Activated CD4-positive, CD25-positive, alpha-beta regulatory T cell treated with anti-CD3 and anti-CD28 coated beads, Interleukin-2, amount 50 U/mL, for 16 hours (primary cell): ENCODE results near the gene RNASEH2A.
A peak's percentile ranks its signal among the peaks of the same experiment; 100 is the strongest.
"Not testable (repeated sequence)": the region's sequence is repeated elsewhere in the genome, so short reads cannot be mapped to it uniquely, and the experiment has no call there.

Experiments
- DNase-seq: peaks from one replicate; pipeline ENCODE4 v3.0.0-alpha.2; 2020; ENCODE audit warnings: low read depth, low spot score

RNASEH2A gene

DNA sequence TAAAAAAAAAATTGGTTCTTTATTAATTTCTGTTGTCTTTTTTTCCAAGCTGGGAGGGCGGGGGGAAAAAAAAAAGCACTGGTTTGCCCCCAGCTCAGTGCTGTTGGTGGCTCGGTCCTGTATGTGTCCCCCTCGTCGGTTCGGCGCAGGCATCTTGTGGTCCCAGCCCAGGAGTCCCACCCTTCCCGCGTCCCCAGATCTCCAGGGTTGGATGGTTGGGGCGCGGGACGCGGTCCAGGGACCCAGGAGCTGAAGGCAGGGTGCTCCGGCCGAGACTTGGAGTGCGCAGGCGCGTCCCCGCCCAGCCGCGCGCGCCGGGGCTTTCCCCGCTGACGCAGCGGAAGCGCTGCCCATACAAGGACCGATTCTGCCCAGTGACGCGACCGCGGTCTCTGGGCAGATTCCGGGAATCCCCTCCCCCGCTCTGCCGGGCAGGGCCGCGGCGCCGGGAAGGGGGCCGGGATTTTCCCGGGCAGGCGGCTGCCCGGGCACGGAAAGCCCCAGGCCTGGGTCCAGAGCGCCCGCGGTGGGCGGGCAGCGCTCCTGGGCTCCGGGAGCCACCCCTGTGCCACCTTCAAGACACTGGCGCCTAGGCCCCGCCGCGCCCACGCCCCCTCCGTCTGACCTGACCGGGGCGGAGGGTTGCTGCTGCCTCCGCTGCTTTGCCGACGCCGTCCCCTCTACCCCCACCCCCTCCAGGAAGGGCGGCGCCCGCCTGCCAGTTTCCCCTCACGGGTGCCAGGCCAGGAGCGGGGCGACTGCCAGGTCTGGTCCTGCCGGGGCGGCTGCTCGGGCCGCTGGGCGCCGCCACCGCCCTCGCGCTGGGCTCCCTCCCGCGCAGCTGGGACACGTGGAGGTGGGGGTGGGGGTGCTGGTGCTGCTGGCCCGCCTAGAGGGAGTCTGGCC, 12.8 kb upstream of the RNASEH2A start:
- peak; percentile 84 for DNase-seq

DNA sequence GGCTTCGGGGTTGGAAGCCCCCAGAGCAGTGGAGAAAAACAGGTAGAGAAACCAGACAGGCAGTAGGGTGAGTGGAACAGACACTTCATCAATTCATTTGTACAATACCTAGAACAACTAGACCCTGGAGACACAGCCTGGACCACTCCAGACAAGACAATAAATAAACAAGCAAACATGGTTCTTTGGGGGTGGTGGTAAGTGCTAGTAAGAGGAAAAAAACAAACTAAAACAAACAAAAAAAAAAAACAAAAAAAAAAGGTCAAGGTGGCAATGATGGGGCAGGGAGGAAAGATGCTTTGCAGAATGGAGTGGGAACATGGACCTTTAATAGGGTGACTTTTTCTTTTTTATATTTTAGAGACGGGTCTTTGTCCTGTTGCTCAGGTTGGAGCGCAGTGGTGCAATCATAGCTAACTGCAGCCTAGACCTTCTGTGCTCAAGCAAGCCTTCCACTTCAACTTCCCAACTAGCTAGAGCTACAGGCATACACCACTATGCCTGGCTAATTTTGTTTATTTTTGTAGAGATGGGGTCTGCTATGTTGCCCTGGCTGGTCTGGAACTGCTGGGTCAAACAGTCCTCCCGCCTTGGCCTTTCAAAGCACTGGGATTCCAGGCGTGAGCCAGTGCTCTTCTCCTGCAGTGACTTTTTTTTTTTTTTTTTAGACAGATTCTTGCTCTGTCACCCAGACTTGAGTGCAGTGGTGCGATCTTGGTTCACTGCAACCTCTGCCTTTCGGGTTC, 12.0 kb upstream of the RNASEH2A start:
- DNase-seq: no peak

DNA sequence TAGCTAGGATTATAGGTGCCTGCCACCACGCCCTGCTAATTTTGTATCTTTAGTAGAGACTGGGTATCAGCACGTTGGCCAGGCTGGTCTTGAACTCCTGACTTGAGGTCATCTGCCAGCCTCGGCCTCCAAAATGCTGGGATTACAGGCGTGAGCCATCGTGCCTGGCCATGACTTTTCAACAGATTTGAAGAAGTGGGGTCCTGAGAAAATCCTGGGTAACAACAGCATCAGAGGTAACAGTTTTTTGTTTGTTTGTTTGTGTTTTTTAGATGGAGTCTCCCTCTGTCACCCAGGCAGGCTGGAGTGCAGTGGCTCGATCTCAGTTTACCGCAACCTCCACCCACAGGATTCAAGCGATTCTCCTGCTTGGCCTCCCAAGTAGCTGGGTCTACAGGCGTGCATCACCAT, 11.4 kb upstream of the RNASEH2A start:
- DNase-seq: no peak

DNA sequence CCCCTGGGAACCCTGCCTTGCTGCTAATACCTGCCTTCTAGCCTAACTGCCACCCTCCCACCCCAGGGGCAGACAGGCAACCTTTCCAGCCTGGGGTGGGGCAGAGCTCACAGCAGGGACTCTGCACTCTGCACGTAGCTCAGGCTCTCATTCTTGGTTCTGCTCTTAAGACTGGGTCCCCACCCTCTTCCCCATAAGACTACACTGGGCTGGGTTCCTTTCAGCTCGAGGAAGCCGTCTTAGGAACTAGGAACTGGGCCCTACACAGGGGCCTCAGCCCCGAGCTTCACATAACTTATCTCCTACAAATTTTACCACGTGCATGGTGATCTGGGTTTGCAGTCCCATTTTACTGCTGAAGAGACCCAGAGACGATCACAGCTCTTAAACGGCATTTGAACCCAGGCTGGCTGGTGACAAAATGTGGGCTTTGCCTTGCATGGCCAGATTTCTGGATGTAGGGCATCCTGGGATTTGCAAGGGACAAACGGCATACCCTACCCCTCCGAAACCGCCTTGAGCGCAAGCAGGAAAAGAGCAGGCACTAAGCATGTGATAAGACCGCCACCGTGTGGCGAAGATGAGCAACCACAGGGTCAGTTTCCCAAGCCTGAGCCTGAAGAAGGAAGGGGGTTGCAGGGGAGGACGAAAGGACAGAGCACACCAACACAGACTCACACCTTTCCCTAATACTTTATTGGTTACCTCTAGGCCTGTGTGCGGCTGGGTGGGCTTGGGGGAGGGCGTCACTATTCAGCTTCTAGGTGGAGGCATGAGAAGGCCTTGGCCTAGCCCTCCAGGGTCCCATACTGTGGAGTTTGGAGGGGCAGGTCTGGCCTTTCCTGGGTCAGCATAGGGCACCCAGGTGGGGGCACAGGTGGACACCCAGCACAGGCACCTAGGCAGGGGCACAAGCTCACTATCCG, 10.0 kb upstream of the RNASEH2A start:
- peak; percentile 61 for DNase-seq

DNA sequence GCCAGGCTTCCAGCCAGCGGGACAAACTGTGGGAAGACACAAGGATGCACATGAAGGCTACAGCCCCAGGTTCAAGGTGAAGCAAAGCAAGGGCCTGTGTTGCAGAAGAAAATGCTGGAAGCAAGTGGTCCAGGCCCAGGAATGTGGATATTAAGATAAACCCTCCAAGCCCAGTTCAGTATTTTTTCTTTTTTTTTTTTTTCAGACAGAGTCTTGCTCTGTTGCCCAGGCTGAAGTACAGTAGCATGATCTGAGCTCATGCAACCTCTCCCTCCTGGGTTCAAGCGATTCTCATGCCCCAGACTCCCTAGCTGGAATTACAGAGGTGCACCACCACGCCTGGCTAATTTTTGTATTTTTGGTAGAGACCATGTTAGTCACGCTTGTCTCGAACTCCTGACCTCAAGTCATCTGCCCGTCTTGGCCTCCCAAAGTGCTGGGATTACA, 9.2 kb upstream of the RNASEH2A start:
- DNase-seq: no peak

DNA sequence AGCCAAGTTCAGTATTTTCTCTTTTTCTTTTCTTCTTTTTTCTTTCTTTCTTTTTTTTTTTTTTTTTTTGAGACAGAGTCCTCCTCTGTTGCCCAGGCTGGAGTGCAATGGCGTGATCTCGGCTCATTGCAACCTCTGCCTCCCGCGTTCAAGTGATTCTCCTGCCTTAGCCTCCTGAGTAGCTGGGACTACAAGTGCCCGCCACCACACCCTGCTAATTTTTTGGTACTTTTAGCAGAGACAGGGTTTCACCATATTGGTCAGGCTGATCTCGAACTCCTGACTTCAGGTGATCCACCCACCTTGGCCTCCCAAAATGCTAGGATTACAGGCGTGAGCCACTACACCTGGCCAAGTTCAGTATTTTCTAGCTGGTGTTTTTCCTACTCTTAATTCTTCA, 8.8 kb upstream of the RNASEH2A start:
- not testable (repeated sequence) for DNase-seq

DNA sequence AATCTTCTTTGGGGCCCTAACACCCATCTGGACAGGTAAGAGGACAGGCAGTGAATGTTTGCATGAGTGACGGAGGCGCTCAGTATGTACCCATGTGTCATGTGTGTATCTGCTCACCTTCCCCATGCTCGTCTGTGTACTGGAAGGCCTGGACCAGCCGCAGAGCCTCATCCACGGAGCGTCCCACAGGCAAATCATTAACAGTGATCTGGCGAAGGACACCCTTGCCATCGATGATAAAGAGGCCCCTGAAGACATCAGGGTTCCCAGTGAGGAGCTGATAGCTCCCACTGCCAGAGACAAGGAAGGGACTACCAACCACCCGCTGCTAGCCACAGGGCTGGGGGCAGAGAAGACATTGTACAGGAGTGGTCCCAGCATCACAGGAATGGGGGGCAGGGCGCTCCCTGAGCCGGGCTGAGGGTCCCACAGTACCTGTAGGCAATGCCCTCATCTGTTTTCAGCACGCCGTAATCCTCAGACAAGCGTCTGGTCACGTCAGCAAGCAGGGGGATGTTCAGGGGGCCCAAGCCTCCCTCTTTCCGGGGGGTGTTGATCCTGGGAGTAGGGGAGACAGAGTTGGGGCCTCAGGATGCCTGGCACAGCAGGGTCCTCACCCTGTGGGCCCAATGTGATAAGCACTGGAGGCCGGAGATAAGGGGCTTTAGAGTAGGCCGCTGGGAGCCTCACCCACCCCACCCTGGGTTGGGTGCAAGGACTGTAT, 6.5 kb upstream of the RNASEH2A start:
- DNase-seq: no peak

DNA sequence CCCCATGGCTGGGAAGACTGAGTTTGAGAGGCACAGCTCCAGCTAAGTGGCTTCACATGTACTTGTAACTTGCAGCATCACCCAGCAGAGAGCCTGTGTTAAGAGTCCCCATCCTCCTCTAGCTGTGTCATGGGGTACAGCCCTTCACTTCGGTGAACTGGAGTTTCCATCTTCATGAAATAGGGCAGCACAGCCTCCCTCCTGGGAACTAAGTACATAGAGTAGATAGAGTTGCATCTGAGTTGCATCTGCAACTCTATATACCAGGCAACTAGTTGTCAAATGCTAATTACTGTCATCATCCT, 6.0 kb upstream of the RNASEH2A start:
- DNase-seq: no peak

DNA sequence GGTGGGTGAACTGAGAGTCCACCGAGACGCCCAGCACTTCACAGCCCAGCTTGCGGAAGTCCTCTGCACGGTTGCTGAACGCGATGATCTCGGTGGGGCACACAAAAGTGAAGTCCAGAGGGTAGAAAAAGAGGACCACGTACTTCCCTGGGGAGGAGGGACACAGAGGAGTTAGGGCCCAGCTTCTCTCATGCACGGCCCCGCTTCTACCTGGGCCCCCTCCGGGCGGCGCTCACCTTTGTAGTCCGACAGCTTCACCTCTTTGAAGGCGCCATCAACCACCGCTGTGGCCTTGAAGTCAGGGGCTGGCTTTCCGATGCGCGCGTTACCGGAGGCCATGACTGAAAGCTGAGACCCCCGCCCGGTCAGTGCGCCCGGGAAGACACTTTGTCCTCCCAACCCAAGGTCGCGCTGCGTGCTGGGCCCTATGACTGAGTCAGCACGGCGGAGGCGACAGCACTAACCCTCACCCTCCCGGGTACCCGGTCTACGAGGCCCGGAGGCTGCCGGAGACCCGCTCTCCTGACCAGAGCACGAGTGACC, 5.4 kb upstream of the RNASEH2A start:
- DNase-seq: no peak

DNA sequence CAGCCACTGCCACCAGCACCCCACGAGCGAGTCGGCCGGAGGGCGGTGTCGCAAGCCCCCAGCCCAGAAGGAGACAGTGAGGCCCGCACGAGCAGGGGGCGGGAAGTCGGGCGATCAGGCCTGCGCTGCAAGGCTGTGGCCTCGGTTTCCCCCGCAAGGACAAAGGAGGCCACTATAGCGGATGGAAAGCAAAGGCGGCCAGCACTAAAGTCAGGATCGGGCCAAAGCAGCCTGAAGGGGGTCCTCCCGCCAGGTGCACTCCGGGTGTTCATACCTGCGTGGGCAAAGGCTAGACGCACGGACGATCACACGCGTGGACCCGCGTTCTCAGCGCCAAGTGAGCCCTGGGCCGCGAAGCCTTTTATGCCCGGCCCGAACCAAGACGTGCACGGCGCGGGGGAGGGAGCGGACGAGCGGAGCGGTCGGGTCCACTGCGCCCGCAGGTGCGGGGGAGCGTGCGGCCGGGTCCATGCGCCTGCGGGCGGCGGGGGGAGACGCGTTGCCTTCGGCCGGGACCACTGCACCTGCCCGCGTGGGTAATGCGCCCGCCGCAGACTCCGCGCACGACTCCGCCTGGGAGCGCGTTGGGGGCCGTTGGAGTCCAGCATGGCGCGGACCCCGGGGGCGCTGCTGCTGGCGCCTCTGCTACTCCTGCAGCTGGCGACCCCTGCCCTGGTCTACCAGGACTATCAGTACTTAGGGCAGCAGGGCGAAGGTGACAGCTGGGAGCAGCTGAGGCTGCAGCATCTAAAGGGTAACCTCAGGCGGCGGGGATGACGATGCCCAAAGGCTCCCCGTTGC, 4.7 kb upstream of the RNASEH2A start, which contains the start of the genes PRDX2 and THSD8:
Gene PRDX2 (minus strand): TSS at position 335 of the 801 bp plus-strand sequence. CDS start 539 bp downstream, outside the sequence.
Gene THSD8 (plus strand): TSS at position 604 of the 801 bp plus-strand sequence. CDS start 3 bp downstream, at position 607.
- no peak for DNase-seq

DNA sequence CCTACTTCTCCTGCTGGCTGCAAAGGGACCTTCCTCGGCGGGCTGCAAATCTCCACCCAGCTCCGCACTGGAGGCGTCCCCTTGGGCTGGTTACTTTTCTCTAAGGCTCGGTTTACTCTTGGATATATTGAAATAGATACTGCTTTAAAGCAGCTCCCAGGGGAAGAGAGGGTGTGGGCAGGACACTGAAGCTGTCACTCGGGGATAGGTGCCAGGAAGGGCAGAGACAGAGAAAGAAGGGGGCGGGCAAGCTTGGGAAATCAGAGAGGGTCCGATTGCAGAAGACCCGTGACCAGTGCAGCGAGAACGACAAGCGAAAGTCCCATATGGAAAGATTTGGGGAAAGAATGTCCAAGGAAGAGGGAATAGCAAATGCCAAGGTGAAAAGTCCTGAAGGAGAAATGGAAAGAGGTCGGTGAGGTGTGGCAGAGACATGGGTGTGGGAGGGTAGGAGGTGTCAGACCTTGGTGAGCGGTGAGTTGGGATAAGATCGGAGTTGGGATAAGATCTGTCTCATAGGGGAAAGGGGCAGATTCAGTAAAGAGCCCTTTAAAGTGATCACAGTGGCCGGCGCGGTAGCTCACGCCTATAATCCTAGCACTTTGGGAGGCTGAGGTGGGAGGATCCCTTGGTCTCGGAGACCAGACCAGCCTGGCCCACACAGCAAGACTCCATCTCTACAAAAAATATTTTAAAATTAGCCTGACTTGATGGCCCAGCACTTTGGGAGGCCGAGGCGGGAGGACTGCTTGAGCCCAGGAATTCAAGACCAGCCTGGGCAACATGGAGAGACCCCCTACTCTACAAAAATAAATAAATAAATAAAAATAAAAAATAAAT, 3.9 kb upstream of the RNASEH2A start:
- no peak for DNase-seq

DNA sequence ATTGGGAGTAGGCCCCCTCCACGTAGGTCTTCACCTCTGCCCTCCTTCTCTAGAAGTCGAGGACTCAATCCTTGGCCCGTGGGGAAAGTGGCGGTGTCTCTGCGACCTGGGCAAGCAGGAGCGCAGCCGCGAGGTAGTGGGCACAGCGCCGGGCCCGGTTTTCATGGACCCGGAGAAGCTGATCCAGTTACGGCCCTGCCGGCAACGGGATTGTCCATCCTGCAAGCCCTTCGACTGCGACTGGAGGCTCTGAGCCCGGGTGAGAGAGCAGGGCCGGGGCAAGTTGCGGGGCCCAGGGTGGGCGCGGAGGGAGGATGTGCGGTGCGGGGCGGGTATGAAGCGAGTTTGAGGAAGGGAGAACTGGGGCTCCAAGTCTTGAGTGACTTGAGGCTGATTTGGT, 2.3 kb upstream of the RNASEH2A start:
- no peak for DNase-seq

DNA sequence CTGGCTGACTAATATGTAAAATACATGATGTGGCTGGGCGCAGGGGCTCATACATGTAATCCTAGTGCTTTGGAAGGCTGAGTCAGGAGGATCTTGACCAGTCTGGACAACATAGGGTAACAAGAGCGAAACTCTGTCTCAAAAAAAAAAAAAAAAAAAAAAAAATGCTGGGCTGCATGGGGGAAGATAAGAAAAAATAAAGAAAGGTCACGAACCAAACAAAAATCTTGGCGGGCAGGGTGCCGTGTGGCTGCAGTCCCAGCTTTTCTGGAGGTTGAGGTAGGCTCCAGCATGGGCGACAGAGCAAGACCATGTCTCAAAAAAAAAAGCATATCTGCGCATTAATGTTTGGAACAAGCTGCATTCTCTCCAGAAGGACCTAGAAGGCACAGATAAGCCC, 8.7 kb downstream of the RNASEH2A start:
- no peak for DNase-seq

DNA sequence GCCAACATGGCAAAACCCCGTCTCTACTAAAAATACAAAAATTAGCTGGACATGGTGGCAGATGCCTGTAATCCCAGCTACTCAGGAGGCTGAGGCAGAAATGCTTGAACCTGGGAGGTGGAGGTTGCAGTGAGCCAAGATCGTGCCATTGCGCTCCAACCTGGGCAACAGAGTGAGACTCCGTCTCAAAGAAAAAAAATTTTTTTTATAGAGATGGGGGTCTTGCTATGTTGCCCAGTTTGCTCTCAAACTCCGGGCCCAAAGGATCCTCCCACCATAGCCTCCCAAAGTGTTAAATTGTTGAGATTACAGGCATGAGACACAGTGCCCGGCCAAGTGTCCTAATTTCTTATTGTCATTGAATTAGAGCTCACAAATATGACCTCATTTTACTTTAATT, 10.8 kb downstream of the RNASEH2A start:
- DNase-seq: not testable (repeated sequence)

DNA sequence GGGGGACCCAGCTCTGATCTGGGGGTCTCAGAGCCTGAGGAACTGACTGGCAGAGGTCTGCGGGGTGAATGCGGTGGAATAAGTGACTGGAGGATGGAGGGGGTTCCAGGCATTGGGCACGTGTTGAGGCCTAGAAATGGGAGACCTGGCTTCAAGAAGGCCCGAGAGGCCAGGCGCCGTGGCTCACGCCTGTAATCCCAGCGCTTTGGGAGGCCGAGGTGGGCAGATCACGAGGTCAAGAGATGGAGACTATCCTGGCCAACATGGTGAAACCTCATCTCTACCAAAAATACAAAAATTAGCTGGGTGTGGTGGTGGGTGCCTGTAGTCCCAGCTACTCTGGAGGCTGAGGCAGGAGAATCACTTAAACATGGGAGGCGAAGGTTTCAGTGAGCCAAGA, 11.4 kb downstream of the RNASEH2A start:
- not testable (repeated sequence) for DNase-seq

DNA sequence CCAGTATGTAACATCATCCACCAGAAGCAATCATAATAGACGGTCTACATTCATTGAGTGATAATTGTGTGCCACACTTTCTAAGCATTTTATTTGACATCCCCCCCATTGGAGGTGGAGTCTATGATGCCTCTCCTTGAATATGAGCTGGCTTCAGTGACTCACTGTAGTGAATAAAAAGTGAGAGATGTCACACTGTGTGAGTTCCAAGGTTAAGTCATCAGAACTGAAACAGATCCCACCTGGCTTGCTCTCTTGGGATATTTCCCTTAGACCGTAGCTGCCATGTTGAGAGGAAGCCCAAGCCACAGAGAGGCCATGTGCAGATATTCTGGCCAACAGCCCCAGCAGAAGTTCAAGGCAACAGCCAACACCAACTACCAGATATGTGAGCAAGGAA, 15.4 kb downstream of the RNASEH2A start:
- DNase-seq: no peak

DNA sequence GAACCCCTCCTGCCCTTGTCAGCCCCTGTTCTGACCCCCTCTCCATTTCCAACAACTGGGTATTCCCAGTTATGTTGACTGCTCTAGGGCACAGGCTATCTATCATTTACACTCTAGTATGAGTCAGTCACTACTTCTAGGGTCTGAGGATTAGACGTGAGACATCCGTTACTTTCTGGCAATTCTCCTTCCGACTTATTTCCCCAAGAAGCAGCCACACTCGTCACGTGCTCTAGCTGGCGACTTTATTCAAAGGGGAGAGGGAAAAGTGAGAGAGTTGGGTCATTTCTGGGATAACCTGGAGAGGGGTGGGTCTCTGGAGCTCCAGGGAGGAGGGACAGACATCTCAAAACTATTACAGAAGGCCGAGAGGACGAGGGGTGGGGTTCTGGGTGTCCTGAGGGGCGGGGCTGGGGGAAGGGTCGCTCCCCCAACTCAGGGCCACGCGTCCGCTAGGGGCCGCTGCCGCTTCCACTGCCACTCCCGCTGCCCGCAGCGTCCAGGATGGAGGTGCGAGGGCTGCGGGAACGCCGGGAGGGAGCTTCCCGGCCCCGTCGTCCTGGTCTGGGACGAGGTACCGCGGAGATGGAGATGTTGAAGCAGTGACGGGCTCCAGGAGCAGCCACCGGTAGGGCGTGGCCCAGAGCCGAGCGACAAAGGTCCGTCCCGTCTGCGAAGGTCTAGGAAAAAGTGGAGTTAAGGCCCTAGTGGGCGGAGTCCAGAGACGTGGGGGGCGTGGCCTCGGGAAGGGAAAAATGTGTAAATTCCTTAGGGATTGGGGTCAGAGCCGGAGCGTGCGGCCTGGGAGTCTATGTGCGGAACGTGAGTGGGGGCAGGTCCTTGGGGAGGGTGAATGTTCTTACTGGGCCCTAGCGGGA, 19.1 kb downstream of the RNASEH2A start:
- no peak for DNase-seq

DNA sequence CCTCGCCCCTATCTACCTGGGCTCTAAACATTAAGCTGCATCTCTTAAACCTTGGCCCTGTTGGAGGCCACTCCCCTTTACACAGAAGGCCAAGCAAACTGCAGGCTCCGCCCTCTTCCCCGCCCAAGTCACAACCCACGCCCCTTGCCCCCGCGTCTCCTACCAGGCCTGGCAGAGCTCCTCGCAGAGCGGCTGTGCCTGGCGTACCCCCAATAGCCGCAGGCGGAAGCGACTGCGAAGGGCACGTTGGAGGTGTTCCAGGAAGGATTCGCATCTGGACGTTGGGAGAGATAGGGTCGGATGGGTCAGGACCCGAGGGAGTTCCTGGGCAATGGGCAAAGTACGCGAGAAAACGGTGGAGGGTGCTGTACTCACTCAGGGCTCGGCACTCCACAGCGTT, 22.1 kb downstream of the RNASEH2A start:
- no peak for DNase-seq
